Activated effector memory CD4-positive, alpha-beta T cell treated with anti-CD3 and anti-CD28 coated beads, Interleukin-2, amount 50 U/mL, for 16 hours (primary cell): ENCODE results near the gene DLL1.
"Not testable (repeated sequence)": the region's sequence is repeated elsewhere in the genome, so short reads cannot be mapped to it uniquely, and the experiment has no call there.

Experiments
- DNase-seq: peaks from one replicate; pipeline ENCODE4 v3.0.0-alpha.2; 2020

Gene DLL1

DNA sequence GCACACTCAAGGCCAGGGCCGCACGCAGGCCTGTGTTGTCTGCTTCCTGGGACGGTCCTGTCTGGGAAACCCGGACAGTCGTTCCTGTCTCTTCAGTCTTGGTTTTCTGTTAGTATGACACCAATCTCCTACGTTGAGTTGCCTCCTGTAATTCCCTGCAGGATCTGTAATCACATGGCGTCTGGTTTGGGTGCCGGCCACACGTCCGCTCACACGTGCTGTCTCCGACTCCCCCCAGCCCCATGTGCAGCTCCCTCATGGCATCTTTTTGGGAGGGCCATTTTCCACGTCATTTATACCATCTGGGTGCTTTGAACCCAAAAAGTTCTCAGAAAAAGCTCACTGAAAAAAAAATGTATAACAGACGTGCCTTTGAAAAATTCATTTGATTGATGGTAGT, 23.2 kb downstream of the DLL1 start:
- no peak for DNase-seq

DNA sequence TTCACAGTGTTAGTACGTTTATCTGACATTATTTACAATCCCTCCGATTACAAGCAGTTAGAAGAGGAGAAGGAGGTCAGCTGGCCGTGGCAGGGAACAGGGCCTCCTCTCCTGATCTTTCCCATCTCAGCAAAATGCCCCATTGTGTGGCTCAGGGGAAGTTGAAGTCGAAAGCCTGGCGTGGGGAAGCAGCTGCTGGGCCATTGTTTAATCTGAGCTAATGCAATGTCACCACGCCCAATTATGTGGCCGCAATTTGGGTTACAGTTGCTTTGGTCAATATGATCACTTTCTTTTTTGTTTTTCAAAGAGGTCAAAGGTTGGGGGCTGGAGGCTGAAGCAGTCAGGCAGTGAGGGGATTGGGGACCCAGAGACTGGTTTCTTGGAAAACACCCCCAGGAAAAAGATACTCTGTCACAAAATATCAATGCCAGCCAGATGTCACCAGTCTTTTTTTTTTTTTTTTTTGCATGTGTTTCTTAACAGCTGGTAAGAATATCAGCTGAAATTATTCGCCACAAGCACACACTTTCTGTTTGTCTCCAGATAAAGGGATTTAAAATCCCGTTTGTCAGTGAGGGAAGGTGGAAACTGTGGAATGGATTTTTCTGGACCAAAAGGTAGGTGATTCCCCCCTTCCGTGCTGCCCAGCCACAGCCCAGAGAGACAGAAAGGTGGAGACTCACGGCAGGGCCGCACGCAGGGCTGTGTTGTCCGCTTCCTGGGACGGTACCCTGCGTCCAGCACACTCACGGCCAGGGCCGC, 24.6 kb downstream of the DLL1 start:
- DNase-seq, result no peak

DNA sequence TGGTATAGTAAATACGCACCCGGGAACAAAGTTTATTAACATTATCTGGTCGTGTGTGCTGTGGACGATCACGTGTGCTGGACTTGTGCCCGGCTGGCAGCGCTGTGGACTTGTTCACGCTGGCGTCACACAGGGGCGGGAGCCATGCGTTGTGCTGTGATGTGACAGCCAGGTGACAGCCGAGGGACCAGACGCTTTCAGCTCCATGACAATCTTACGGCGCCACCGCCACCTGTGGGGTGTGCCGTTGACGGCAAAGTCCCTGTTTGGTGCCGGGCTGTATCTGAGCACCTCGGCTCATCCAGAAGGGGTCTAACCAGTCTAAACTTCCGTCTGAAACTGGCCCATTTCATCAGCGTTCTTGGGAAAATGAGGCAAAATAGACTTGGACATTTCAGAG, 25.2 kb downstream of the DLL1 start:
- no peak for DNase-seq

DNA sequence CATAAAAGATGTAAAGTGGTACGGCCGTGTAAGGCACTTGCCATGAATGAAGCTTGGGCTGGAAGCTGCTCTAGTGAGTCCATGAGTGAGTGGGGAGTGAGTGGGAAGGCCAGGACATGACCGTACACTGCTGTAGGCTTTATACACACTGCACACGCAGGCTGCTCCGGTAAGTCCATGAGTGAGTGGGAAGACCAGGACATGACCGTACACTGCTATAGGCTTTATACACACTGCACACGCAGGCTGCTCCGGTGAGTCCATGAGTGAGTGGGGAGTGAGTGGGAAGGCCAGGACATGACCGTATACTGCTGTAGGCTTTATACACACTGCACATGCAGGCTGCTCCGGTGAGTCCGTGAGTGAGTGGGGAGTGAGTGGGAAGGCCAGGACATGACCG, 26.2 kb downstream of the DLL1 start:
- not testable (repeated sequence) for DNase-seq

DNA sequence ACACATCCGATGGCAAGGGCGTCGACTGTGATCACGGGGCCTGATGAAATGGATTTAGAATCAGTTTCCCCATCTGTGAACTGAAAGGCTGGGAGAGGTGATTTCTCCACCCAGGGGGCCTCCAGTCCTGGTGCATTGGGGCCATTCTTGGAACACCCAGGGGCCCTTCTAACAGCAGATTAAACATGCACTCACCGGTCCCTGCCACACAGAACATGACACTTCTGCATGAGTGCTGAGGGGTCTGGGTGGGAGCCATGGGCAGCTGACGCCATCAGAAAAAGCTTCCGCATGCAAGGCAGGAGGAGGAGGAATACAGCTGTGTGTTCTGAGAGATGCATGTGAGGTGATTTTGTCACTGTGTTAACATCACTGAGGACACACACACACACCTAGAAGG, 26.8 kb downstream of the DLL1 start:
- no peak for DNase-seq

DNA sequence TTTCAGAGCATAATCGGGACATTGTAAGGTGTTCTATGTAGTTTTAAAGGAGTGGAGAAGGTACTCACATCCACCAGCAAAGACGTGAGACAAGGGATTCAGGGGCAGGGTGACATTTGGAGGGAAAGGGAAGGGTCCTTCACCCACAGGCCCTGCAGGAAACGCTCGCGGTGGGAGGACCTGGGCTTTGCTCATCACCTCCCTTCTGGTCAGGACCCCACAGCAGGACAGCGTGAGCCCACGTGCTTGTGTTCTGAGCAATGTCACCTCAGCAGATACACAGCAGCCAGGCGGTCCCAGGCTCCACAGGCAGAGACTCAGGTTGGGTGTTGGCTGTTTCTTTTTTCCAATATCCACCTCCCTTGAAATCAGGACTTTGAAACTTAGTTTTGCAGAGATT, 27.5 kb downstream of the DLL1 start:
- no peak for DNase-seq

DNA sequence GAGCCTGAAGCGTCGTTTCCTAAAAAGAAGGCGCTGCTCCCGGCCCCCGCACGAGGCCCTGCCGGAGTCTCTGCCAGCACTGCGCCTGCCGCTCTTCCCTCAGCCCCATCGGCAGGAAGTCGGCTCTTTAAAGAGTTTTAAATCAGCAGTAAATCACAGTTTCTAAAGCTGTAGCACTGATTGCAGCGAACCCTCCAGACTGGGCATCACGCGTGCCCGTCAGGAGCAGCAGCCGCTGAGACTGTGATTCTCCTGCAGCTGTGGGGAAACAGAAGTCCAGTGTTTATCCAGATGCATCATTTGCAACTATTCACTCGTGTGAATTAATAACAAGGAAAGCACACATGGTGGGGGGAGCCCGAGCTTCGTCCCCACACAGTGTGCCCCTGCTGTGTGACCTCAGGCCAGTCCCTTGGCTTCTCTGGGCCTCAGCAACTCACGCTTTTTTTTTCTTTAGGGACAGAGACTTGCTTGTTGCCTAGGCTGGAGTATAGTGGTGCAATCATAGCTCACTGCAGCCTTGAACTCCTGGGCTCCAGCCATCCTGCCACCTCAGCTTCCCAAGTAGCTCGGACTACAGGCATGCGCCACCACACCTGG, 28.3 kb downstream of the DLL1 start:
- DNase-seq, result no peak

DNA sequence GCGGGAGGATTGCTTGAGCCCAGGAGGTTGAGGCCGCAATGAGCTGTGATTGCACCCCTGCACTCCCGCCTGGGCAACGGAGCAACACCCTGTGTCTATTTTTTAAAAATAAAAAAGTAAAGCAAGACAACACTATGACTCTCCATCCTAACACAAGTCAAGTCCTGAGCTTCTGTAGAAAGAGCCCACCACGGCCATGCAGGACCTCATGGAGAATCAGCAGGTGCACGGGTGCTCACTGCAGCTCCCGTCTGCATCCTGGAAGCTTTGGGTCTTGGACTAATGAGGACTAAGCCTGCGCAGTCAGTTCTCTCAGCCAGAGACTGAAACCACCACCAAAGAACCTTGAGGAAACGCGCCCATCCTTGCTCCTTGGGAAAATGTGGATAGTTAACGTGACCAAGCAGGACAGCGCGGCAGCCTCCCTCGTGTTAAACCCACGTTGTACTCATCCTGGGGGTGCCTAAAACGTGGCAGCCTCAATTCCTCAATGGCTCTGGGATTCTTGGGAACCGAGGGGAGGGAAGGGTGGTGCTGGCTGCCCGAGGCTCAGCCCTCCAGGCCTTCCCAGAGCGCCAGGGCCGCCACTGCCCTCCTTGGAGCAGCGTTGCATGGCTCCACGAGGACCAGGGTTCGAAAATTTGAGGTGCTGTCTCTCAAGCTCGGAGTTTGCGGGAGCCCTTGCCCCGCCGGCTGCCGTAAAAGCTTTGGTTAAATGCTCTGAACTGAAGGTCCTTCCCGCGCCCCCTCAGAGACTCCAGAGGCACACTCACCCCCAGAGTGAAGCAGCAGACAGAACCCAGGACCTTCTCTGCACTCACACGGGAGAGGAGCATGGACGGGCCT, 29.0 kb downstream of the DLL1 start:
- no peak for DNase-seq

DNA sequence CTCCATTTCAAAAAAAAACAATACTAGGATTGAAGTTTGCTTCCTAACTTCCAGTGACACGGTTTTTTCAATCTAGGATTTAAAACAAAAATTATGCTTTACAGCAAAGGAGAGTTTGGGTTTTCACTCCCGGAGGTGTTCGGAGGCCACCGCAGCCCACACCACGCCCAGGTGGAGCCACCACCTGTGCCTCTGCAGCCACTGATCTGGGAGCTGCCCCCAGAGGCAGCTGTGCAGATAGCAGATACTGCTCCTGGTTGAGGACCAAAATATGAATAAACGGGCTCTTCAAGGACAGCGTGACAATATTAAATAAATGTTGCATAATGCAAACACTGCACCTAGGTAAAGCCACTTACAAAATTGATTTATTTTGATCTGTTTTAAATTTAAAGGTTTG, 30.2 kb downstream of the DLL1 start:
- DNase-seq, result no peak

DNA sequence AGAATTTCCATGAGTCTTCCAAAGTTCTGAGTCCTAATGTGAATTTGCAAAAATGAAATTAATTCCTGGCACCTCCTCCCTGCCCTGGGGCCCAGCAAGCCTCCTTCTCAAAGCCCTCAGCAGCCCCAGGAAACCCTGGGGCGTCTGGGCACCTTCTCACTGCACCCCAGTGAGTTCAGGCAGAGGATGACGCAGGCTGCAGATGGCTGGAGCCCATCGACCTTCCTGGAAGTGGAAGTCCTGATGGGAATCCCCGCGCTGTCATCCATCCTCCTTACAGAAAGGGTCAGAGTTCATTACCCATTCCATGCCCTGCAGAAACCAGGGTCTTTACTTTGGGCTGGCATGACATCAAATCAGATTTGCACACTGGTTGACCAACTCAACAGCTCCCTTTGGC, 31.6 kb downstream of the DLL1 start:
- no peak for DNase-seq

DNA sequence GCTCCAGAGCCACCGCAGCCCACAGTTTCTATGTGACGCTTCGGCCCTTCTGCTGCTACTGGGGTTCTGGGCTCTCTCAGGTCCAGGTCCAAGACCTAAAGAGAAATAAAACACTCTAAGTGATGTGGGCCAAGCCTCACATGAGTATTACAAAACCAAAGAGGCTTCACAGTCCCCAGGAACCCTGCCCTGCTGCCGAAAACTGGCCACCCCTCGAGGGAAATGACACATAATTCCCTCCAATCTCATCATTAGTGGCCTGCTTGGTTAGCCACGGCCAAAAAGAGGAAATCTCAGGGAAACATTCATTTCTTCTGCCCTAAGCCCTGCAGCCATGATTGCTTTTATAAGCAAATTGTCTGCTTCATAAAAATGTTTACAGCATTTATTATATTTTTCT, 32.5 kb downstream of the DLL1 start:
- peak; percentile 12 for DNase-seq

DNA sequence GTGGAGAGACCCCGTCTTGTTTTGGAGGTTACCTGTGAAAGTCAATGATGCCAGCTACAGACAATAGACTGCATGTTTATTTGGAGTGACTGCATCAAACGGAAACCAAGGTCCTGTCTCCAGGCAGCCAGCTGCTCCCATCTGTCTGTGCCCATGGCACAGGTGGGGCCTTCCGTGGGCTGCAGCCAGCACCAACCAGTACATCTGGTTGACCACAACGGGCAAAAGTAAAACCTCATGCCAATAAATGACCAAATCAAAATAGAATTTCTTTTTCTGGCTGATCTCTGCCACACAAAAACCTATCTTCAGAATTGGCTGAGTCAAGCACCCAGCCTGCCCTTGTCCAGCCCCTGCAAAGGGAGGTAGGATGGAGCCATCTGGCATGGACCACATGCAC, 33.5 kb downstream of the DLL1 start:
- peak; percentile 28 for DNase-seq

DNA sequence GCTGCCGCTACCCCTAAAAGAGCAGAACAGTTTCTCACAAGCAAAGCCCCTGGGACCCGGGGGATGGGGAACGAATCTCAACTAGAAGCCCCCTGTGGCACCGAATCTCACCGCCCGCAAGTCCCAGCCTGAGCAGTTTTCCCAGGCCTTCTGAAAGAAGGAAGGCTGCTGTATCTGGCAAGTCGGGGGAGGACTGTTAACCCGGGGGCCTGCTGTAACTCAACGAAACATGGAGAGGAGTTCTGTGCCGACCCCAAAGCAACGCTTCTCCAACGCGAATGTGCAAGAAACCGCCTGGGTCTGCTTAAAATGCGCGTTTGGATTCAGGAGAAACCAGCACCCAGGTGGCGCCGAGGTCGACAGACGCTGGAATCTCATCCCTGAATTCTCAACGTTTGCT, 34.2 kb downstream of the DLL1 start:
- peak; percentile 33 for DNase-seq

DNA sequence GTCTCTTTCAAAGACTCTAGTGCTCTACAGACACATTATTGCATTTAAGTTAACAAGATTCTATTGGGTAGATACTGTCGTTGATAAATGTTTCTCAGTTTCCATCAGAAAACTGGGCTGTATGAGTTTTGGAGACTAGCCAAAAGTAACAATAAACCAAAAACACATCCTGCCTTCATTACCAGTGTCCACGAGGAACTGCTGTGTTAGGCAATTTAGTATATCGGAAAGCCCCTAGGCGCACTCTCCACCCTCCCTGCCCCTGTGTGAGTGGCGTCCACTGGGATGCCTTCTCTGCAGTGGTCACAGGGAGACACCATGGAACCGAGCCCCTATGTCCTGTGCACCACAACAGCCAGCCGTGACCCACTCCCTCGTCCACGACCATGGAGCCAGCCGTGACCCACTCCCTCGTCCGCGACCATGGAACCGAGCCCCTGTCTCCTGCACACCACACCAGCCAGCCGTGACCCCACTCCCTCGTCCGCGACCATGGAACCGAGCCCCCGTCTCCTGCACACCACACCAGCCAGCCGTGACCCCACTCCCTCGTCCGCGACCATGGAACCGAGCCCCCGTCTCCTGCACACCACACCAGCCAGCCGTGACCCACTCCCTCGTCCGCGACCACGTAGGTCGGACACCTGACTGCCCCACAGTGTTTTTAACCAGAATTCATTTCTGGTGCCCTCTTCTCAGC, 35.3 kb downstream of the DLL1 start:
- peak; percentile 50 for DNase-seq

DNA sequence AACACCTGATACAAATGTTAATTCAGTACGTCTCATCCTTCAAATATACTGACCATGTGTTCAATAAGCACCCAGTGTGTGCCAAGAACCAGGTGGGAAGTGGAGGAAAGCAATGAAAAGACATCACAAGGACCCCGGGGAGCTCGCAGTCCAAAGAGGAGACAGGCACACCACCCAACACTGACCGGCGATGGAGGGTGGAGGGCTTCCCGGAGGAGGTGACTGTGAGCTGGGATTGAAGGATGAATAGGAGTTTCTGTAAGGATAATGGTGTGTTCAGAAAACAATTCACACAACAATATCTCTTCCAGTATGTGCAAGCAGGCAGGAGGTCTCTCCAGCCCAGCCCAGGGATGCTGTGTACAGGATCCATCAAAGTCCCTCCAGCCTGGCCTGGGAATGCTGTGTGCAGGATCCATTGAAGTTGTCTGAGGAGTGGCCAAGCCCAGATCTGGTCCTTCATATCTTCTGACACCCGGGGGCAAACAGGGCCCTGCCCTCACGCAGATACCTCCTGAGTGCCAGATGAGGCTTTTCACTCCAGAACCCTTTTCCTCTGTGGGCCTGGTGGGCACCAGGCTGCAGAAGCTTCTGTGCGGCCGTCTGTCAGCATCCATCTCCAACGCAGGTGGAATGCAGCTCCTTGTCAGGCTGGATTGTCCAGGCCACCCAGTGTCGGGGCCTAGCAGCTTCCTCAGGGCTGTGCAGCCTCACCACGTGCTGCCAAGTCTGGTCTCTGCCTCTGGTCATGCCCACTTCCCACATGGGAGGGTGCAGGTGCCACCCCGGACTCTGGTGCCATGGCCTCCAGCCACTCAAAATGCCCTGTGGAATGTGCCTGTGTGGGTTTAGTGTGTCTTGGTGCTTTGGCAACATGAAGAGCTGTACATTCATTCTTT, 36.3 kb downstream of the DLL1 start:
- peak; percentile 50 for DNase-seq

DNA sequence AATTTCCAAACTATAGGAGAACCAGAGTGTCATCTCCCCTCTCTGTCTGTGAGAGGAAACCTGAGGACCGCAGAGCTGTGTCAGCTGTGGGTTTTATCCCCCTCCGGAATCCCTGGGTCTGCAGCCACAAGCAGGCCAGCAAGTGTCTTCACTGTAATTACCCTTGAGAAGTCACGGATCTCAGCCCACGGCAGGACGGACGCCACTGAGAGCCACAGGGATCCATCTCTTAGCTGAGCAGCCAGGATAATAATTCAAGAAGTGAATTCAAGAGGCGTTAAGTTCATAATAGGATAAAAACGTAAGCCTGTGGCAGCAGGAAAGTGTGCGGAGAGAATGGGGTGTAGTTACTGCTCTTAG, 37.0 kb downstream of the DLL1 start:
- no peak for DNase-seq

DNA sequence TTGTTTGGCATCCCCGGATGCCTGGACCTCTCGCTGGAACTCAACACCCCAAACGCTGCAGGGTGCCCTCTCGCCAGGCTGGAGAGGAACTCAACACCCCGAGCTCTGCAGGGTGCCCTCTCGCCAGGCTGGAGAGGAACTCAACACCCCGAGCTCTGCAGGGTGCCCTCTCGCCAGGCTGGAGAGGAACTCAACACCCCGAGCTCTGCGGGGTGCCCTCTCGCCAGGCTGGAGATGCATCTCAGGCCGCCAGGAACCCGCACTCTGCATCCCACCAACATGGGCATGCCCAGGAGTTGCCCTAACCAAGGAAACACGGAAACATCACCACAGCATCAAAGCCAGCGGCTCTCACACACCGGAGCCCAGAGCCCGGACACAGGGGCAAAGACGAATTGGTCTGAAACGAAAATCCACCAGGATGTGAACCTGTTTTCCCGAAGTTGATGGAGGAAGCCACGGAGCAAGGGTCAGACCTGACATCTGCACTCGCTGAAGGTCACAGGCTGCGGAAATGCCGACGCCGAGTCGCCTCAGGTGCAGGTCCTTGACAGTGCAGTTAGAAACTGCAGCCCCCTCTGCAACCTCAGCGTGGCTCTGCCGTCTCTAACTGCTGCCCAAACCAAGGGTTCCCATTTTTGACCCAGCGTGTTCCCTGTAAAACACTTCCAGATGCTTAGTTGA, 37.5 kb downstream of the DLL1 start:
- DNase-seq, result no peak

DNA sequence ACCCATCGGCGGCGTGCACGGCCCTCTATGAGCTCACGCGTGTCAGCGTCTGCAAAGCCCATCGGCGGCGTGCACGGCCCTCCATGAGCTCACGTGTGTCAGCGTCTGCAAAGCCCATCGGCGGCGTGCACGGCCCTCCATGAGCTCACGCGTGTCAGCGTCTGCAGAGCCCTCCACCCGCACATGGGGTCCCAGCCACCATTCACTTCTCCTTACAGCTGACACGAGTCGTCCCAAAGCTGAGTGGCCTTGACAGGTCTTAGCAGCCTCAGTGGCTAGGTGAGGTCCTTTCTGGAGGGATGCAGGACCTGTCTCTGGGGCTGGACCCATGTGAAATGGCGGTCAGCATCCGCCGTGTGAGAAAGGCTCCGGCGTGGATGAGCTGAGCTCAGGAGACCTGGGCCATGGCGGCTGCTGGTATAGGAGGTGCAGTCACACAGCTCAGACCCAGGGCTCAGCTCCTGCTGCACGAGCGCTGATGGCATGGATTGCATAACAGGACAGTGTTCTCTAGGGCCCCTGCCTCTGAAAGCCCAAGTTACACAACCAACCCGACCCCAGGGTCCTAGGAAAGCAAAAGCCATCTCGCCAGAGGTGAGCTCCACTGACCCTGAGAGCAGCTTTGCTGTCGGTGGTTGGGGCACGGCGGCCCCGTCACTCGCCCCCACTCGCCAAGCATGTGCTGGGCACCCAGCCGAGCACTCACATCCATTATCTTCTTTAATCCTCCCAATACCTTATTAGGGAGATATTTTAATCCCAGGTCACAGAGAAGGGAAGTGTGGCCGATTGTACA, 38.9 kb downstream of the DLL1 start:
- DNase-seq, result no peak

DNA sequence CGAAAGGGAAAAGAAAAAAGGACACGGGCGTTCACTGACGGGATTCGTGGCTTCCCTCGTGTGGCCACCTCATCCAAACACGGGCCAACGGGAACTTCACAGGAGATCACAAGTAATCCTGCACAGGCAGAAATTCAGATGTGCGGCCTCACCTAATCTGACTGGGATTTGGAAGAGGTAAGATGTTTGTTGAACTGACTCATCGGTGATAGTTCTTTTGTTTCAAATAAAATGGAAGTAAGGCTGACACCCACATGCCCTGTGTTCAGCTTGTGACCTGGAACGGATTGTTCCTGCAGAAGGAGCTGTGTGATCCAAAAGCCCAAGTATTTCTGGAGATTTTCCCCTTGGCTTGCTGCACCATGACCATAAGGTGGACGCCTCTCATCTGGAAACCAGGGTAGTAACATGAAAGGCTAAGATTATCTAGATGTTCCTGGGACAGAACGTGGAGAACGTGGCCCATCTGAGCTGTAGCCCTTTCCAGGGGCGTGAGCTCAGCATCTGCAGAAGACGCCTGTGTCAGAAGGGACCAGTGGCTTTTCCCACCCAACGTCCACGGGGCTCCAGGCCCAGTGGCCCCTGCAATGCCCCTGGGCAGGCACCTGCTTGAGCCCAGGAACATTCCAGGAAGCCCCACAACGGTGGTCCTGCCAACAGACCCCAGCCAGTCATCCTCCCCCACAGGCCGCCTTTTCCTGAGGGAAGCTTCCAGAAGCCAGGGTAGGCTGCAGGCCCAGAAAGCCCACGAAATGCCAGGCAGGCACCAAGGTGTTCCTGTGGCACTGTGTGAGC, 39.7 kb downstream of the DLL1 start:
- DNase-seq, result no peak

DNA sequence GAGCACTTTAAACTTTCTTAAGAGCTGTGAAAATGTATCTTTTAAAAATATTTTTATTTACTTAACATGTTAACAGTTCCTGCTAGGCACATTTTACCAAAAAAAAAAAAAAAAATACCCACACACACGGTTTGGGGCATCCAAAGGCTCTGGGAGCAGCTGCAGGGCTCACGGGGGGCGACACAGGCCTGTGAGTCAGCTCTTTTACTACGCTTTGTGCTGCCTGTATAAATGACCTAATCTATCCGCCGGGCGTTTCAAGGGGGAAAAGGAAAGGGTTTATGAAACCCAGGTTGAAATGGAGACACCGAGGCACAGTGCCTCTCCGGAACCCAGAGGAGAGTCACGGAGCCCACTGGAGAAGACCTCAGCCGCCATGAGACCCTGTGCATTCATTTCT, 40.4 kb downstream of the DLL1 start:
- no peak for DNase-seq
